Trophoblast cell (in vitro differentiated cells and primary cell): ENCODE measurements around the gene MCM6.
A peak's percentile ranks its signal among the peaks of the same experiment; 100 is the strongest.

Experiments
- DNase-seq, 2 donors: peaks; one replicate each; pipeline ENCODE4 v3.0.0-alpha.2; 2016
- H2AFZ ChIP-seq: 2 replicates; pipeline ENCODE4 v1.6.1; 2013; ENCODE audit warnings: low read length, moderate library complexity, mild to moderate bottlenecking; ENCODE audit not compliant: insufficient read depth, poor library complexity
- H2AK5ac ChIP-seq: 2 replicates; pipeline ENCODE4 v1.6.1; 2013; ENCODE audit warnings: mild to moderate bottlenecking, low read length
- H2BK120ac ChIP-seq: 2 replicates; pipeline ENCODE4 v1.6.1; 2013; ENCODE audit warnings: low read length, mild to moderate bottlenecking, moderate library complexity; ENCODE audit not compliant: insufficient read depth, poor library complexity
- H2BK12ac ChIP-seq: 2 replicates; pipeline ENCODE4 v1.6.1; 2013; ENCODE audit warnings: mild to moderate bottlenecking, low read length, moderate library complexity
- H2BK5ac ChIP-seq: 2 replicates; pipeline ENCODE4 v1.6.1; 2013; ENCODE audit warnings: low read length, low read depth, moderate library complexity, mild to moderate bottlenecking; ENCODE audit not compliant: poor library complexity
- H3K14ac ChIP-seq: 2 replicates; pipeline ENCODE4 v1.6.1; 2013; ENCODE audit warnings: mild to moderate bottlenecking, low read length
- H3K18ac ChIP-seq: 2 replicates; pipeline ENCODE4 v1.6.1; 2013; ENCODE audit warnings: mild to moderate bottlenecking, low read length
- H3K23ac ChIP-seq: 2 replicates; pipeline ENCODE4 v1.6.1; 2013; ENCODE audit warnings: low read length
- H3K27ac ChIP-seq: 2 replicates; pipeline ENCODE4 v1.5.1; 2013; ENCODE audit warnings: low read depth, mild to moderate bottlenecking, inconsistent platforms, low read length, moderate library complexity
- H3K27me3 ChIP-seq: 2 replicates; pipeline ENCODE4 v1.6.1; 2013; ENCODE audit warnings: inconsistent platforms, mild to moderate bottlenecking, low read length, moderate library complexity; ENCODE audit not compliant: insufficient read depth
- H3K36me3 ChIP-seq, 2 experiments: 1 replicate in 1 of 2; 2 replicates in 1 of 2; pipeline ENCODE4 v1.6.1; 2013; ENCODE audit warnings: low read length in 2 of 2, mild to moderate bottlenecking in 2 of 2, moderate library complexity in 1 of 2; ENCODE audit not compliant: insufficient read depth in 2 of 2, control insufficient read depth in 1 of 2
- H3K4ac ChIP-seq: 2 replicates; pipeline ENCODE4 v1.6.1; 2013; ENCODE audit warnings: low read depth, mild to moderate bottlenecking, low read length, moderate library complexity
- H3K4me1 ChIP-seq, 2 experiments: 1 replicate in 1 of 2; 2 replicates in 1 of 2; pipeline ENCODE4 v1.6.1; 2013; ENCODE audit warnings: low read length in 2 of 2, mild to moderate bottlenecking in 2 of 2, moderate library complexity in 1 of 2; ENCODE audit not compliant: insufficient read depth in 2 of 2, control insufficient read depth in 1 of 2
- H3K4me2 ChIP-seq: 2 replicates; pipeline ENCODE4 v1.6.1; 2013; ENCODE audit warnings: inconsistent platforms, mild to moderate bottlenecking, low read length, moderate library complexity
- H3K4me3 ChIP-seq: 2 replicates; pipeline ENCODE4 v1.5.1; 2013; ENCODE audit warnings: mild to moderate bottlenecking, low read depth, low read length, inconsistent platforms
- H3K79me1 ChIP-seq: one replicate; pipeline ENCODE4 v1.6.1; 2013; ENCODE audit warnings: low read length
- H3K79me2 ChIP-seq: 2 replicates; pipeline ENCODE4 v1.6.1; 2013; ENCODE audit warnings: low read length, mild to moderate bottlenecking; ENCODE audit not compliant: control insufficient read depth, insufficient read depth, poor library complexity
- H3K9ac ChIP-seq: 2 replicates; pipeline ENCODE4 v1.6.1; 2013; ENCODE audit warnings: mild to moderate bottlenecking, low read length
- H3K9me3 ChIP-seq: 2 replicates; pipeline ENCODE4 v1.6.1; 2013; ENCODE audit warnings: low read depth, mild to moderate bottlenecking, control low read depth, inconsistent platforms, low read length; ENCODE audit not compliant: insufficient read depth
- H4K12ac ChIP-seq: 2 replicates; pipeline ENCODE4 v1.6.1; 2013; ENCODE audit warnings: low read depth, mild to moderate bottlenecking, low read length, moderate library complexity
- H4K8ac ChIP-seq: 2 replicates; pipeline ENCODE4 v1.6.1; 2013; ENCODE audit warnings: low read depth, mild to moderate bottlenecking, low read length, moderate library complexity
- H4K91ac ChIP-seq: one replicate; pipeline ENCODE4 v1.6.1; 2013; ENCODE audit warnings: low read depth, mild to moderate bottlenecking, low read length, moderate library complexity
- WGBS: extraction: QIAGEN DNeasy Blood & Tissue Kit; methylation state at CpG from one replicate; pipeline ENCODE4 v1.1.7; 2013; ENCODE audit warnings: missing lambda C conversion rate; ENCODE audit not compliant: insufficient read length, insufficient coverage; ENCODE audit errors: extremely low coverage; 5-methylcytosine and 5-hydroxymethylcytosine counted together

The MCM6 gene

GRCh38 chr2:135840601-135841000 lies 35.6 kb downstream of the MCM6 start:
- Histone ChIP-seq H3K36me3 (peaks cover 2 to 19% of the 10 kb centered on the region in 2 experiments), H3K23ac (no peak overlapping the region), H4K91ac (no peak overlapping the region), H3K27ac (no peak overlapping the region), H3K4ac (no peak overlapping the region), H3K4me2 (no peak overlapping the region), H3K18ac (no peak overlapping the region), H3K79me1 (no peaks in the 10 kb centered on the region), H4K12ac (no peak overlapping the region), H3K79me2 (no peaks in the 10 kb centered on the region), H3K4me3 (no peak overlapping the region), H3K4me1 (no peaks in the 10 kb centered on the region), H2AK5ac (no peak overlapping the region), H3K27me3 (no peaks in the 10 kb centered on the region), H2BK12ac (no peak overlapping the region), H3K9ac (no peak overlapping the region), H3K9me3 (no peaks in the 10 kb centered on the region), H2BK120ac (no peak overlapping the region), H3K14ac (no peak overlapping the region), H4K8ac (no peak overlapping the region), H2BK5ac (no peak overlapping the region), H2AFZ (no peak overlapping the region)
- no peak for DNase-seq
- no CpG with 5 or more reads among the region's 2 CpGs for WGBS

GRCh38 chr2:135839713-135840112 lies 36.5 kb downstream of the MCM6 start:
- no peak overlapping the region for H4K12ac ChIP-seq
- no peaks in the 10 kb centered on the region for H3K9me3 ChIP-seq
- no peak overlapping the region for H3K4ac ChIP-seq
- no peak overlapping the region for H3K18ac ChIP-seq
- H3K23ac ChIP-seq = no peak overlapping the region
- no peak overlapping the region for H3K4me2 ChIP-seq
- no peaks in the 10 kb centered on the region for H3K79me1 ChIP-seq
- H3K9ac ChIP-seq = no peak overlapping the region
- WGBS = no CpG with 5 or more reads among the region's 2 CpGs
- no peak overlapping the region for H2BK120ac ChIP-seq
- H3K14ac ChIP-seq = no peak overlapping the region
- no peaks in the 10 kb centered on the region for H3K4me1 ChIP-seq
- peaks cover 2 to 17% of the 10 kb centered on the region in 2 experiments for H3K36me3 ChIP-seq
- H2BK5ac ChIP-seq = no peak overlapping the region
- H2BK12ac ChIP-seq = no peak overlapping the region
- no peaks in the 10 kb centered on the region for H3K79me2 ChIP-seq
- DNase-seq = peak in 1 of 2 donors; percentile 16
- no peaks in the 10 kb centered on the region for H3K27me3 ChIP-seq
- H2AFZ ChIP-seq = no peak overlapping the region
- H3K27ac ChIP-seq = no peak overlapping the region
- H4K91ac ChIP-seq = no peak overlapping the region
- no peak overlapping the region for H4K8ac ChIP-seq
- no peak overlapping the region for H2AK5ac ChIP-seq
- no peak overlapping the region for H3K4me3 ChIP-seq

GRCh38 chr2:135838502-135838901 lies 37.7 kb downstream of the MCM6 start:
- no peak overlapping the region for H3K14ac ChIP-seq
- no CpG with 5 or more reads among the region's 3 CpGs for WGBS
- H3K18ac ChIP-seq = no peak overlapping the region
- no peaks in the 10 kb centered on the region for H3K79me1 ChIP-seq
- no peak overlapping the region for H3K4me2 ChIP-seq
- no peak overlapping the region for H2AK5ac ChIP-seq
- no peak overlapping the region for H4K12ac ChIP-seq
- no peak overlapping the region for H3K9ac ChIP-seq
- no peak overlapping the region for H2BK12ac ChIP-seq
- DNase-seq = no peak
- no peak overlapping the region for H3K4ac ChIP-seq
- no peak overlapping the region for H2AFZ ChIP-seq
- H3K4me3 ChIP-seq = no peak overlapping the region
- H2BK5ac ChIP-seq = no peak overlapping the region
- H3K79me2 ChIP-seq = no peaks in the 10 kb centered on the region
- no peak overlapping the region for H4K91ac ChIP-seq
- H3K4me1 ChIP-seq = no peaks in the 10 kb centered on the region
- H2BK120ac ChIP-seq = no peak overlapping the region
- no peak overlapping the region for H4K8ac ChIP-seq
- H3K27ac ChIP-seq = no peak overlapping the region
- peaks cover 2 to 11% of the 10 kb centered on the region in 2 experiments for H3K36me3 ChIP-seq
- no peaks in the 10 kb centered on the region for H3K27me3 ChIP-seq
- no peak overlapping the region for H3K23ac ChIP-seq
- no peaks in the 10 kb centered on the region for H3K9me3 ChIP-seq

GRCh38 chr2:135836596-135837270 lies 39.5 kb downstream of the MCM6 start, which contains the start of gene LCT:
Gene LCT (minus strand): TSS chr2:135837184. CDS start chr2:135837169, 15 bp downstream.
- no peak within 1 kb of the TSS for H3K4me2 ChIP-seq
- no peak within 1 kb of the TSS for H3K27ac ChIP-seq
- H3K79me1 ChIP-seq = no peaks in the 10 kb centered on the region
- no peak within 1 kb of the TSS for H4K12ac ChIP-seq
- no peak within 1 kb of the TSS for H2AK5ac ChIP-seq
- no peak within 1 kb of the TSS for H2BK12ac ChIP-seq
- H2BK120ac ChIP-seq = no peak within 1 kb of the TSS
- H2AFZ ChIP-seq = no peak within 1 kb of the TSS
- no peak for DNase-seq
- no peaks in the 10 kb centered on the region for H3K4me1 ChIP-seq
- no peaks in the 10 kb centered on the region for H3K79me2 ChIP-seq
- peaks cover 2 to 4% of the 10 kb centered on the region in 2 experiments for H3K36me3 ChIP-seq
- no CpG with 5 or more reads among the region's 12 CpGs for WGBS
- no peak within 1 kb of the TSS for H4K91ac ChIP-seq
- H3K9me3 ChIP-seq = no peaks in the 10 kb centered on the region
- H3K18ac ChIP-seq = no peak within 1 kb of the TSS
- no peak within 1 kb of the TSS for H4K8ac ChIP-seq
- no peak within 1 kb of the TSS for H3K4me3 ChIP-seq
- H2BK5ac ChIP-seq = no peak within 1 kb of the TSS
- H3K23ac ChIP-seq = no peak within 1 kb of the TSS
- no peak within 1 kb of the TSS for H3K9ac ChIP-seq
- H3K4ac ChIP-seq = no peak within 1 kb of the TSS
- H3K14ac ChIP-seq = no peak within 1 kb of the TSS
- H3K27me3 ChIP-seq = no peaks in the 10 kb centered on the region
